Measurements from ENCODE around the gene FSTL4.

DNA sequence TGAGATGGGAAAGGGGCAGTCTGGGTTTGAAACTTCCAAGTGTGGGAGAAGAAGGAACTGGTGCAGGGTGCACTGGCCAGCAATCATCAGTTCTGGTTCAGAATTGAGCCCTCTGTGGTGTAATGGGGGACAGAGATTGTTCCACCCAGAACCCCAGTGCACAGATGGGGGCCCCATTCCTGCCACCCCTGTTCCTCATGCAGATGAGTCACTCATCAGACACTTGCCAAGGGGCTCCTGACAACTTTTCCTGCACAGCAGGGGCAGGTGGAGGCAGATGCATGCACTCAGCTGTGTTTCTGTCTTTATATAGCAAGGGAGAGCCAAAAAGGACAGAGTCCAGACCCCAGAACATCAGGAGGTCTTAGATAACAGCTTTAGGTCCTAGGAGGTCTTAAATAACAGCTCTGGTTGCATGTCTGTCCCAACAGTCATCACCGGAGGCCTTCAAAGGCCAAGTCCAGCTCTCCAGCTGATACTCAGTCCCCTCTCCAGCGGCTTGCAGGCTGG lies 307.6 kb downstream of the FSTL4 start:
- TF ChIP-seq CTCF (IDR thresholded peaks at IDR 0.05; ENCODE audit: low read length) (no peak), EZH2phosphoT487 (IDR thresholded peaks at IDR 0.05; ENCODE audit: low read length) (no peak)
